Osteocyte (in vitro differentiated cells): ENCODE measurements around the gene RAC2. TPM values are rescaled to one million over a fixed set of nuclear protein-coding genes. Genes with fewer than 3 reads are reported as not detected.

Experiments used
- DNase-seq: peaks from one replicate; pipeline ENCODE4 v3.0.0; 2021; ENCODE audit warnings: mixed read lengths; ENCODE audit not compliant: unreplicated experiment; ENCODE audit errors: extremely low spot score
- H3K27ac Mint-ChIP-seq: one replicate; pipeline ENCODE4 v1.8.0; 2021; ENCODE audit warnings: mild to moderate bottlenecking, mixed read lengths; ENCODE audit not compliant: unreplicated experiment
- H3K27me3 Mint-ChIP-seq: one replicate; pipeline ENCODE4 v1.8.0; 2021; ENCODE audit warnings: mixed read lengths; ENCODE audit not compliant: unreplicated experiment
- H3K36me3 Mint-ChIP-seq: one replicate; pipeline ENCODE4 v1.8.0; 2021; ENCODE audit warnings: mixed read lengths; ENCODE audit not compliant: unreplicated experiment
- H3K4me1 Mint-ChIP-seq: one replicate; pipeline ENCODE4 v1.8.0; 2021; ENCODE audit warnings: mixed read lengths; ENCODE audit not compliant: unreplicated experiment
- H3K4me3 Mint-ChIP-seq: one replicate; pipeline ENCODE4 v1.8.0; 2021; ENCODE audit warnings: mild to moderate bottlenecking, moderate library complexity, mixed read lengths; ENCODE audit not compliant: unreplicated experiment
- H3K9me3 Mint-ChIP-seq: one replicate; pipeline ENCODE4 v1.8.0; 2021; ENCODE audit warnings: mixed read lengths; ENCODE audit not compliant: unreplicated experiment
- CTCF ChIP-seq: fragments of 200-600 bp; sonication (generic); IDR thresholded peaks from 2 replicates; pipeline ENCODE4 v1.5.0; 2021; ENCODE audit warnings: antibody characterized with exemption, mild to moderate bottlenecking, moderate library complexity
- total RNA-seq: library from RNA; stranded (reverse); gene quantifications from 2 replicates; pipeline ENCODE4 v1.2.1, GENCODE V29; 2021

Gene RAC2
- total RNA-seq, 1 donor from 2014 or later: not detected

GRCh38 chr22:37226087-37226486 is 18.0 kb downstream of the RAC2 start:
- Mint-ChIP-seq H3K27me3 (peaks cover 21% of the 10 kb centered on the region), H3K36me3 (no peaks in the 10 kb centered on the region), H3K4me1 (peaks cover 22% of the 10 kb centered on the region), H3K27ac (no peak overlapping the region), H3K4me3 (no peak overlapping the region), H3K9me3 (no peaks in the 10 kb centered on the region)
- DNase-seq: no peak
- TF ChIP-seq CTCF: no peak

GRCh38 chr22:37225481-37225880 is 18.6 kb downstream of the RAC2 start:
- TF ChIP-seq CTCF: peak; percentile 18
- Mint-ChIP-seq H3K27me3 (peaks cover 21% of the 10 kb centered on the region), H3K27ac (no peak overlapping the region), H3K4me1 (peaks cover 22% of the 10 kb centered on the region), H3K9me3 (no peaks in the 10 kb centered on the region), H3K4me3 (no peak overlapping the region), H3K36me3 (no peaks in the 10 kb centered on the region)
- DNase-seq: no peak

GRCh38 chr22:37224757-37225420 is 19.2 kb downstream of the RAC2 start:
- DNase-seq: no peak
- Mint-ChIP-seq H3K27ac (no peak overlapping the region), H3K4me3 (no peak overlapping the region), H3K4me1 (peaks cover 21% of the 10 kb centered on the region), H3K36me3 (no peaks in the 10 kb centered on the region), H3K27me3 (peaks cover 24% of the 10 kb centered on the region), H3K9me3 (no peaks in the 10 kb centered on the region)
- no peak for TF ChIP-seq CTCF

GRCh38 chr22:37223965-37224551 is 20.0 kb downstream of the RAC2 start:
- Mint-ChIP-seq H3K27me3 (peaks cover 31% of the 10 kb centered on the region), H3K4me3 (no peak overlapping the region), H3K36me3 (no peaks in the 10 kb centered on the region), H3K9me3 (no peaks in the 10 kb centered on the region), H3K27ac (no peak overlapping the region), H3K4me1 (peaks cover 13% of the 10 kb centered on the region)
- no peak for TF ChIP-seq CTCF
- no peak for DNase-seq

- Mint-ChIP-seq H3K27ac (no peak overlapping the region), H3K4me1 (no peaks in the 10 kb centered on the region), H3K36me3 (no peaks in the 10 kb centered on the region), H3K4me3 (no peak overlapping the region), H3K27me3 (peaks cover 41% of the 10 kb centered on the region), H3K9me3 (no peaks in the 10 kb centered on the region)
- DNase-seq: no peak
- TF ChIP-seq CTCF: no peak
These were observed 21.6 kb downstream of the RAC2 start for GRCh38 chr22:37222440-37222971.
